Fibroblast of upper back skin (primary cell): ENCODE results near the gene CHRNA9.
A peak's percentile ranks its signal among the peaks of the same experiment; 100 is the strongest.
"Not testable (repeated sequence)": the region's sequence is repeated elsewhere in the genome, so short reads cannot be mapped to it uniquely, and the experiment has no call there.

ENCODE experiments used
- DNase-seq: peaks from one replicate; pipeline ENCODE4 v3.0.0-alpha.2; 2013

Gene CHRNA9, protein sequence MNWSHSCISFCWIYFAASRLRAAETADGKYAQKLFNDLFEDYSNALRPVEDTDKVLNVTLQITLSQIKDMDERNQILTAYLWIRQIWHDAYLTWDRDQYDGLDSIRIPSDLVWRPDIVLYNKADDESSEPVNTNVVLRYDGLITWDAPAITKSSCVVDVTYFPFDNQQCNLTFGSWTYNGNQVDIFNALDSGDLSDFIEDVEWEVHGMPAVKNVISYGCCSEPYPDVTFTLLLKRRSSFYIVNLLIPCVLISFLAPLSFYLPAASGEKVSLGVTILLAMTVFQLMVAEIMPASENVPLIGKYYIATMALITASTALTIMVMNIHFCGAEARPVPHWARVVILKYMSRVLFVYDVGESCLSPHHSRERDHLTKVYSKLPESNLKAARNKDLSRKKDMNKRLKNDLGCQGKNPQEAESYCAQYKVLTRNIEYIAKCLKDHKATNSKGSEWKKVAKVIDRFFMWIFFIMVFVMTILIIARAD

DNA sequence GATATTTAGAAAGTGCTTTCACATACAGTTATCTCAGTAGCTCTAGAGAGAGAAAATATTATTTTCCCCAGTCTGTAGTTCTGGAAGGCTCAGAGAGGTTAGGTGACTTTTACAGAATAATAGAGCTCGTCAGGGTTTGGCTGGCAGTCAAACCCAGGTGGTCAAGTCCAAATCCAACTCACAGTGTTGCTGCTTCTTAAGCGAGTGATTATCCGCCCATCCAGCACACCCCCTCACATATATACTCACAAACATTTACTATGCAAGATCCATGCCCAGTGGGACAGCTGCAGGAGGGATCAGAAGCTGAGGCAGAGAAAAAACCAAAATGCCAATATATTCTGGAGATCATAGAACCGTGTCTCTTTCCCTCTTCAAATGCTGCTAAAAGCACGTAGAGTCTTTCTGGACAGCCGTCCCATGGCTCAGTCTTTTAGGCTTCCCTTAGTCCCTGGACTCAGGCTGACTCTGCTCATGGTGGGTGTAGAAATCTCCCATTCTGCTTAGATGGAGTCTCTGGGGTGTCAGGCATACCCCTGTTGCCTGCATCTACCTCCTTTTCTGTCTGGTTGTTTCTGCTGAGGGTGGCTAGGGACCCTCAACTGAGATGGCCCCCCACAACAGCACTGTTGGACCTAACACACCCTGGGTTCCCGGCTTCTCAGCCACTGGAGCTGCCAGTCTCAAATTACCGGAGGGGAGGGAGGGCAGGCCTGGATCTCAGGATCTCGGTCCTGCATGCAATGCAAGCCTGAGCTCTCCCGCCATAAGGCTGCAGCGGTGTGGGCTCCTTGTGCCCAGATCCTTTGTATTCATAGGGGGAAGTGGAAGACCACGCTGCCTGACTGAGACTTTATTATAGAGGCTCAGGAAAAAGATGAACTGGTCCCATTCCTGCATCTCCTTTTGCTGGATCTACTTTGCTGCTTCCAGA, at the start of gene CHRNA9:
TSS of gene CHRNA9 (plus strand) at position 743 of the 934 bp plus-strand sequence. CDS start at position 878, 135 bp downstream.
- DNase-seq = peak; percentile 21

DNA sequence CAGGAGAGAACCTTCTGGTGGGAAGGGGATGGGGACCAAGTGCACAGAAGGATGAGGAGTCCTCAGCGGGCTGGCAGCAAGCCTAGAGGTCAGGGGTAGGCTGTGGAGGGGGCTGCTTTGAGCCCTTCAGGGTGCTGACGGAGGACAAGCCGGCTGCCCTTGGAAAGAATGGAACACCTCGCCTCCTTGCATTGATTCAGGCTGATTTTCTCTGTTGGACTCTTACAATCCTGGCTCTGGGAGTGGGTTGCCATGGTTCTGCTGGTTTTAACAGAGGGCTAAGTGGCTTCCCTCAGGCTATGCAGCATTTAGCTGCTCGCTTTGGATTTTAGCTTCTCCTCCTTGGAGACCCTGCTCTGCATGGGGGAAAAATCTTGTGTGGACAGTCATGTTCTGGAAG, 49.4 kb upstream of the CHRNA9 start:
- no peak for DNase-seq

DNA sequence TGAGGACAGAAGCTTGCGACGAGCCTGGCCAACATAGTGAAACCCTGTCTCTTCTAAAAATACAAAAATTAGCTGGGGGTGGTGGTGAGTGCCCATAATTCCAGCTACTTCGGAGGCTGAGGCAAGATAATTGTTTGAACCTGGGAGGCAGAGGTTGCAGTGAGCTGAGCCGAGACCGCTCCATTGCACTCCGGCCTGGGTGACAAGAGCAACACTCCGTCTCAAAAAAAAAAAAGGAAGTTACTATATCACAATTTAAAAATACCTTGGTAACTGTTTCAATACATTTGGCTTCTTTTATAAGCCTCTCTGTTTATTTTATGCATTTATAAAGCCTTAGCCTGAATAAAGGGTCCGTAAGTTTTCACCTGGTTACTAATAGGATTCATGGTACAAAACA, 46.6 kb upstream of the CHRNA9 start:
- DNase-seq = no peak

DNA sequence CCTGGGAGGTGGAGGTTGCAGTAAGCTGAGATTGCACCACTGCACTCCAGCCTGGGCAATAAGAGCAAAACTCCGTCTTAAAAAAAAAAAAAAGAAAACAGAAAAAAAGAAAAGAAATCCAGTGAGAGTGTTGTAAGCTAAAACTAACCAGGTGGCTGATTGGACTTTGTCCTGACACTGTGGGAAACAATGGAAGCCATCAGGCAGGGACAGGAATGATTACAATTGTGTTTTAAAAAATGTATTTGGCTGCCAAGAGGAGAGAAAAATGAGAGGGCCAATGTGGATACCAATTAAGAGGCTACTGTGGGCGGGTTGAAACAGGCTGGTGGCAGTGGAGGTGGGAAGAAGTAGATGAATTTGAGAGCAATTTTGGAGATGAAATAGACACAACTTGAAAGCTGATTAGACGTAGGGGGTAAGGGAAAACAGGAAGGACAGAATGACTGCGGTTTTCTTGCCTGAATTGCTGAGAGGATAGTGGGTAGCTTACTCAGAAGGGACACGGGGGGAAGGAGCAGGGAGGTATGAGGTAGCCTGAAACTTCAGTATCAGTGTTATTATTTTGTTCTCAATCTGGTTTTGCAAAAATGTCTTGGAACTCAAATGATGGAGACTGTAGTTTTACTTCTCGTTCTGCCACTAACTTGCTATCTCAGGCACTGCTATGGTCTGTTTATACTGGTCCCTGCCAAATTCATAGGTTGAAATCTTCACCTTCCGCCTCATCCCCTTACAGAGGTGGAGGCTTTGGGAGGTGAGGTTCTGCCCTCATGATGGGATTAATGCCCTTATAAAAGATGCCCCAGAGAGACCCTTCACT, 45.6 kb upstream of the CHRNA9 start:
- DNase-seq = peak; percentile 37

DNA sequence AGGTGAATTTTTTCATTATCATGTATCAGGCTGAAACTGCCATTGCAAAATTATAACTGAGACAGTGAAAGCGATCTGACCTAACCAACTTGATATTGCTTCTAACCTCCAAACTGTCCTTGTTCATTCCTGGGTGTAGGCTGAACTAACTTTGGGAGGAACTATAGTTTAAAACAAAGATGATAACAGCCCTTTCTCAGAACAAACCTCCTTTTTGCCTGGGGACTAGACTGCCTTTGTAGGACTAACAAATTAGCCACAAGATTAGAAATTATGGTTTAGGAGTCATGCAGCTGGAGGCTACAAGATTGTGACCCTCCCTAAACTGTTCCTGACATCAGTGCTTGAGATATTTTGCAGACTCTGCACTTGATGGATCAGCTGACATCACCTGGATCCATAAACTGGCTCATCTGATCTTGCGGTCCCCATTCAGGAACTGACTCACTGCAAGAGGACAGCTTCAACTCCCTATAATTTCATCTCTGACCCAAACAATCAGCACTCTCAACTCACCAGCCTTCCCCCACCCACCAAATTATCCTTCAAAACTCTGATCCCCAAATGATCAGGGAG, 44.4 kb upstream of the CHRNA9 start:
- peak; percentile 63 for DNase-seq

DNA sequence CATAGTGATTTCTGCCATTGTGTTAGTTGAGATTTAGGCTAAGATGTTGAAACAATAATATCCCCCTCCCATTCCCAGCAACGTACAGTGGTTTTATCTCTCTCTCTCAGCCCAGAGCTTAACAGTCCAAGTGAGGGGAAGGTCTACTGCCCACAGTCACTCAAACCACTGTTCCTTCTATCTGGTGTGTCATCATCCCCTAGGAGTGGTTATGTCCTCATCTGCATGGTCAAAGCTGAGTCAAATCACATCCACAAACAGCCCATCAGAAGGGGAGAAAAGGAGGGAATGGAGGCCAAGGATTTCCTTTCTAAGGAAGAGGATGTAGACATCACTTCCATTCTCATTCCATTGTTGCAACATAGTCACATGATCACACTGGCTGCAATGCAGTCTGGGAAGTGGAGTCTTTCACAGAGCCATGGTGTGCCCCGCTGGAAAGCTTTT, 42.8 kb upstream of the CHRNA9 start:
- peak; percentile 37 for DNase-seq

DNA sequence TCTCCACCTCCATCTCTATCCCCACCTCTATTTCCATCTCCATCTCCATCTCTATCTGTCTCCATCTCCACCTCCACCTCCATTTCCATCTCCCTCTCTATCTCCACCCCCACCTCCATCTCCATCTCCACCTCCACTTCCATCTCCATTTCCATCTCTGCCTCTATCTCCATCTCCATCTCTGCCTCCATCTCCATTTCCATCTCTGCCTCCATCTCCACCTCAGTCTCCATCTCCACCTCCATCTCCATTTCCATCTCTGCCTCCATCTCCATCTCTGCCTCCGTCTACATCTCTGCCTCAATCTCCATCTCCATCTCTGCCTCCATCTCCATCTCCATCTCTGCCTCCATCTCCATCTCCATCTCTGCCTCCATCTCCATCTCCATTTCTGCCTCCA, 40.8 kb upstream of the CHRNA9 start:
- DNase-seq = no peak

DNA sequence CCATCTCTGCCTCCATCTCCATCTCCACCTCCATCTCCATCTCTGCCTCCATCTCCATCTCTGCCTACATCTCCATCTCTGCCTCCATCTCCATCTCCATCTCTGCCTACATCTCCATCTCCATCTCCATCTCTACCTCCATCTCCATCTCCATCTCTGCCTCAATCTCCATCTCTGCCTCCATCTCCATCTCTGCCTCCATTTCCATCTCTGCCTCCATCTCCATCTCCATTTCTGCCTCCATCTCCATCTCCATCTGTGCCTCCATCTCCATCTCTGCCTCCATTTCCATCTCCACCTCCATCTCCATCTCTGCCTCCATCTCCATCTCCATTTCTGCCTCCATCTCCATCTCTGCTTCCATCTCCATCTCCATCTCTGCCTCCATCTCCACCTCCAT, 40.1 kb upstream of the CHRNA9 start:
- not testable (repeated sequence) for DNase-seq

DNA sequence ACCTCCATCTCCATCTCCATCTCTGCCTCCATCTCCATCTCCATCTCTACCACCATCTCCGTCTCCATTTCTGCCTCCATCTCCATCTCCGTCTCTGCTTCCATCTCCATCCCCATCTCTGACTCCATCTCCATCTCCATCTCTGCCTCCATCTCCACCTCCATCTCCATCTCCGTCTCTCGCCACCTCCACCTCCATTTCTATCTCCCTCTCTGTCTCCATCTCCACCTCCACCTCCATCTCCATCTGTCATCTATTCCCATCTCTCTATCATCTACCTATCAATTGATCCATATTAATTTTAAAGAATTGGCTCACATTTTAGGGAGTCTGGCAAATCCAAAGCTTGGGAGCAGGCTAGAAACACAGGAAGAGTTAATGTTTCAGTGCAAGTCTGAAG, 39.6 kb upstream of the CHRNA9 start:
- DNase-seq = no peak

DNA sequence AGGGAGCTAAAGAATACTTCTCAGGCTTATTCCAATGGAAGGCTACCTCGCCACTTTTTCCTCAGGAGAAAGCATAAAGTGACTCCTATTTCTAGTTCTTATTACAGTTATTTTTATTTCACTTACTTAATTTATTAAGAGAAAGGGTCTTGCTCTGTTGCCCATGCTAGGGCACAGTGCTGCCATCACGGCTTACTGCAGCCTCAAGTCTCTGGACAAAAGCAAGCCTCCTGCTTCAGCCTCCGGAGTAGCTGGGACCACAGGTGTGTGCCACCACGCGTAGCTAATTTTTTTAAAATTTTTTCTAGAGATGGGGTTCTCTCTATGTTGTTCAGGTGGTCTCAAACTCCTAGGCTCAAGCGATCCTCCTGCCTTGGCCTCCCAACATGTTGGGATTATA, 36.0 kb upstream of the CHRNA9 start:
- no peak for DNase-seq

DNA sequence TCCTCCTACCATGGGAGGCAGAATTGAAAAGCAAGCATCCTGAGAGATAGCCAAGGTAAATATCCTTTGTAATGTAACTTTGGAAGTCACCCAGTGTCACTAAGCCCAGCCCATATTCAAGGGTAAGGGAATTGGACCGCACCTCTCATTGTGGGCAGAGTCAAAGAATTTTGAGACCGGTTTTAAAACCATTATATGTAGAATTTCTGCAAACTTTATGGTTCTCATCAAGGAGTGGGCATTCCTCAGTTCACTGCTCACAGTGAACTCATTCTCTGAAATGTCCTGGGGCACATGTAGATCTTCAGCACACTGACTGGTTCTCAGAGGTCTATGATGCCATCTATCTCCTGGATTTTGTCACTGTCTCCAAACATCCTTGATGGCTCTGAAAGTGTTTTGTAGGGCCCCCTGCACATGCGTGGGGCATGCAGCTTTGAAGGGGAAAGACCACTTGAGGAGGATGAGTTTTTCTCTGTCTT, 35.3 kb upstream of the CHRNA9 start:
- no peak for DNase-seq

DNA sequence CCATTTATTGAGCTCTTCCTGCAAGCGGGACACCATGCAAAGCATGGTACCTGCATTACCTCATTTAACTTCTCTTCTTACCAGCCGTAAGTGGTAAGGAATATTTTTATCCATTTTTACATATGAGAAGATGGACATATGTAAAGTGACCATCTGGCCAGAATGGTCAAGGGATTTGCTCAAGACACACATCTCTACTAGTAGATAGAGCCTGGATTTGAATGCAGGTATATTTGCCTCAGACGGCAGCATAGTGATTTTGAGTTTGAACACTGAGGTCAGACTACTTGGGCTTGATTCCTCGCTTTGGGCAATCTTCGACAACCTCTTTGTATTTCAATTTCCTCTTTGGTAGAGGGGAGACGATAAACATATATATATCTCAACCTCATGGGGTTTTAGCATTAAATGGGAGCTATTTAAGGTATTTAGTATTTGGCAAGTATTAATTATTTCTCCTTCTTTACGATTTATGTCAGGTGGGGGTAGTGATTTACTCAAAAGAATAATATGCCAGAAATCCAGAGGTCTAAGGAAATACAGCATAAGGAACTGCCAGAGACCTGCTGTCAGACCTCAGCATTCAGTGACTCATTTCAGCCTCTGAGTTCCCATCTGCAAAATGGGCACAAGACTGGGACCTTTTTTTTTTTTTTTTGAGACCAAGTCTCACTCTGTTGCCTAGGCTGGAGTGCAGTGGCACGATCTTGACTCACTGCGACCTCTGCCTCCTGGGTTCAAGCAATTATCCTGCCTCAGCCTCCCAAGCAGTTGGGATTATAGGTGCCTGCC, 34.6 kb upstream of the CHRNA9 start:
- DNase-seq = no peak

DNA sequence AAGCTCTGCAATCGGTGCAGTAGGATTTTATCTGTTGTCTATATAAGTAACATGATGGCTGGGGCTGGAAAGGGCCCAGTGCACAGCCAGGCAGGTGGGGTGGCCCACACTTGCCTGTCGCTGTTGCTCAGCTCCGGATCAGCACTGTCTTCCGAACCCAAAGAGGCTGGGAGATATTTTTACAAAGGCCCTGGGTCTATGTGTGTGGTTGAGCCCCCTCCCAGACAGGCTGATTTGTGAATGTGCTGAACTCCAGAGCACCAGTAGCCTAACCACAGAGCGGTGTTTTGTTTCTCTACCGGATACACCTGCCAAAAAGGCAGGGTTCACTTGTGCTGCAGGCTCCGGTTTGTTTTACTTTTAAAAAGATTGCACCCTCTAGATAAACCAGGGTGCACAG, 33.5 kb upstream of the CHRNA9 start:
- no peak for DNase-seq

DNA sequence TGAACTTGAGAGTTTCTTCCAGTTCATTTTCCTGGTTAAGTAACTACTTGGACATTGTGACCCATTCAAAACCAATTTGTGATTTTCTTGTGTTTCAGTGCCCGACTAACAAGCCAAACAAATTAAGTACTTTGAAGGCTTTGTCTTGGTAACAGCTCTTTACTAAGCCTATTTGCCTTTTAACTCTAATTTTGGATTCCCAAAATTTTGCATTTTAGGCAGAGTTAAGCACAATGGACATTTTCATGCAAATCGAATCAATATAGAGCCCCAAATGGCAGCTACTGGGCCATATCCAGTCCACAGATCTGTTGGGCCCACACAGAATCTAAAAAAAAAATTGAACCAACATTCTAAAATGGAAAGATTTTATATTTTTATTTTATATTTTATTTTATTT, 31.4 kb upstream of the CHRNA9 start:
- DNase-seq = no peak

DNA sequence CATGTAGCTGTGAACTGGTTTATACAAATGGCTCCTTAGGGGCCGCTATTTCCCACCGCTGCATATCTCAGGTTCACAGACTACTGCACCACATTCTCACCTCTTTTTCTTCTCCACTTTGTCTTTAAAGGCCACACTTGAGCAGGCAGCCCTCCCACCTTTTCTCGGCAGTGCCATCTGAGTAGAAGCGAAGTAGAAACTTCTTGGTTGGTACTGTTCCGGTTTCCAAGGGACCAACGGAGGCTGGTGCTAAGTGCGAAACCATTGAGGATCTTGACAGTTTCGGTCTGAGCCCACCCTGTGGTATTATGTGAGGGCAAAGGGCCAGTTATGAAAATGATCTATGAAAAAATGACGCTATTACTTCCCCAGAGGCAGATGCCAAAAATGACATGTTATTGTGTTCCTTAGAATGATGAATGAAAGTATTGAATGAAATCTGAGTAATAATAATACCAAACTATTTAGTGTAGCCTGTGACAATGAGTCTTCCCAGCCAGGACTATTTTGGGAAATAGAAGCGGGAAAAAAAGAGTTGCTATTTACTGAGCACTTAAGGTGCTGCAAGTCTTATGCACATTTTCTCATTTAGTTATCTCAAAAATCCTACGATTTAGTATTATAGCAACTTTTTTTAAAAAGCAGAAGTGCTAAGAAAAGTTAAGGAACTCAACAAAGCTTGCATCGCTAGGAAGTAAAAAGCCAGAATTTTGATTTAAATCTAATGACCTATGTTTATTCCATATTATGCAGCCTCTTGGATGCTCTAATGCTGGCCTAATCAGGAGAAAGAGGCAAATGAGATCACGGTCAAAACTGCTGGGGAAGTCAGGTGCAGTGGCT, 29.6 kb upstream of the CHRNA9 start:
- DNase-seq = no peak

DNA sequence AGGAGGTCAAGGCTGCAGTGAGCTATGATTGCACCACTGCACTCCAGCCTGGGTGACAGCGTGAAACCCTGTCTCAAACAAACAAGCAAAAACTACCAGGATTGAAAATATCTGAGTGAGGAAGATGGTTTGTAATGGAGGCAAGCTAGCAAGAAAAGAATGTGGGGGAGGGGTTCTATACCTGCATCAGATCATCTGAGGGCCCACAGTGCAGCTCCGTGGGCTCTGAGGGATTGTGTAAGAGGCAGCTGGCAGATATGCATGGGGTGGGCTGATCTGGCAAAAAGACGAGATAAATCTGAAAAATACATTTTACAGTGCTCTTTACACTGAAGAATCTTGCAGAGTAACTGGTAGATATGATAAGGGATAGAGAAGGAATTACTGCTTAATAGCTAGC, 28.9 kb upstream of the CHRNA9 start:
- DNase-seq = no peak

DNA sequence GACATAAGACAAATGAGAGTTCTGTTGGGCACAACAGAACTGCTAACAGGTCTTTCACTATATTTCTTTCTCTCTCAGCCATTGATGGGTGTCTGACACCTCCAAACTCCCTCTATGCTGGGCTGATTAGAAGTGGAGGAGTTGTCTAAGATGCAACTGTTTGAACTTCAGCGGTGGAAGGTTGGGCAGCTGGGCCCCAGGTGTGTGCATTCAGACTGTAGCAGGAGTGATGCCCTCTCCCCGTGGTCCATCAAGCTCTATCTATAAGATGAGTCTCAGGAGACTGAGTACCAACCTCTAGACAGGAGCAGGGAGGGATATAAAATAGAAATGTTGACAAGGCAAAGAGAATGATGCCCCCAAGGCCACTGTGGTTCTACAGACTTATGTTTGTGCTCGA, 28.2 kb upstream of the CHRNA9 start:
- no peak for DNase-seq

DNA sequence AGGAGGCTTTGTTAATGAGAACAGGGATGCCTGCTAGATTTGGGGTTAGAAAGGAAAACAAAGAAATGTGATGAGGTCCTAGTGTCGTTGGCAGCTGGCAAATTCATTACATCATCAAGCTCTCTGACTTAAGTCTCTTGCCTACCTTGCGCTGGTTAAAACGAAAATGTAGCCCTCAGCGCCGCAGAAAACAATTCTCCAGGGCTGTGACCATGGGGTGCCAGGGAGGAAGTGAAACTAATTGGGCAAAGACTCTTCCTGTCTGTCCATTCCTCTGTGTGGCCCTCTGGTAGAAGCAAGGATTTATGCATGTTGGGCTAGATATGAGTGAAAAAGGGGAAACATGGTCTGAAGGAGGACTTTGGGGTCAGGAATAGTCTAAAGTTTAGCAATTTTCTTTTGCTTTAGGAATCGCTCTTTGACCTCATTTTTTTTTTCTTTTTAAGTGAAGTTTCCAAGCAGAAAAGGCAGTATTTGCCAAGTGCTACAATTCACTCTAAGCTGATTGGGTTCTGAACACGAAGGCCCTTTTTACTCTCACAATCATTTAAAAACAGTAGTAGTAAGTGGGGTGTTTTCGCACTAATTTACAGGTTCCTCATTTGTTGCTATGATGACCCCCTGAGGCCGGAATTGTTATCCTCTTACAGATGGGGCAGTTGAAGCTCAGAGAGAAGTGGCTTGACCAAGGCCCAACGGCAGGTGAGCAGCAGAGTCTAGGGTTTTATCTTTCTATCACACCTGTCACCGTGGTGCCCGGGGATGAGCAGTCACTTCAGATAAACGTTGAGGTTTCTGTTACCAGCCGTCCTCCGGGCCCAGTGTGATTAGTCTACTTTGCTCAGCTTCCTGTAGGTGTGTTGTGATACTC, 27.3 kb upstream of the CHRNA9 start:
- DNase-seq = no peak

DNA sequence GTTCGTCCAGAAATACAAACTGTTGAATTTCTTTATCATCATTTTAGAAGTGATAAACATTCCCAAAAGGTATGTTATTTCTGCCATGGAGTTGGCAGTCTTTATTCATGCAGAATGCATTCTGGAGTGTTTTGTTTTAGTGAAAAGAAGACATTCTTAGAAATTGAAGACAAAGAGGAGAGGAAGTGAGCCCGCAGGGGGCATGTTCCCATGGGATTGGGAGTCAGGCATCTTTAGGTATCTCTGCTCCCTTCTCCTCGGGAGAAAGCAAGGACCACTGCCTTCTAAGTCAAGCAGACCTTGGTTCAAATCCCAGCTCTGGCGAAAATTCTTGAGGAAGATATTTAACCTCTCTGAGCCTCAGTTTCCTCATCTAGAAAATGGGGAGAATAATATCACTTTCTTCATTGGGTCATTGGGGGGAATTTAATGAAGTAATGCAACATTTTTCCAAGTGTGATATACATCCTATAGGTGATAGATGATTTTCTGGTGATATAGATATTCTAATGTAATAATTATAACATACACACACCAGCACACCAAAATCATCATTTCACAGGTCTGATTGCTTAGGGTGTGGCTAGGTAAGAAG, 26.5 kb upstream of the CHRNA9 start:
- DNase-seq = no peak
